Measurements from ENCODE around the gene LRRC45. TPM values are rescaled to one million over a fixed set of nuclear protein-coding genes. Genes with fewer than 3 reads are reported as not detected.

The LRRC45 gene
- total and polyA plus RNA-seq, 2 of the 4 experiments (the other 2 are of a cell fraction) = 7.2 to 10.2 TPM

- POLR2A ChIA-PET (ENCODE audit: unreplicated experiment) = no interaction called here
- no peak for ATAC-seq (ENCODE audit: low read depth)
- intact Hi-C loops (cut with micrococcal nuclease) (no loop called here), dilution Hi-C loops (cut with HindIII; ENCODE audit: low sequenced_read_pairs, unreplicated experiment) (no loop called here), in situ Hi-C loops (cut with MboI; ENCODE audit: low sequenced_read_pairs) (loop anchor here (5.0 kb wide), 1 partner anchor 50 kb away; no protein-coding TSS in a partner anchor)
- no peak overlapping the region for H4K5ac ChIP-seq (ENCODE audit: low read depth, low read length)
- H2AFZ ChIP-seq (replicated peaks; ENCODE audit: low read length, poor library complexity) = no peak overlapping the region
- H2AK9ac ChIP-seq (replicated peaks; ENCODE audit: low read depth, low read length, poor library complexity) = no peak overlapping the region
- no peak overlapping the region for H3K9ac ChIP-seq (ENCODE audit: low read depth, low read length)
- no peak overlapping the region for H3K18ac ChIP-seq (ENCODE audit: low read depth, low read length)
- DNase-seq = no peak
- H4K20me1 ChIP-seq (ENCODE audit: insufficient read depth, low read length) = peaks cover 21% of the 10 kb centered on the region
- H3K14ac ChIP-seq (replicated peaks; ENCODE audit: low read depth, low read length) = no peak overlapping the region
- H2BK5ac ChIP-seq (ENCODE audit: low read depth, low read length, poor library complexity, severe bottlenecking) = no peak overlapping the region
- TF ChIP-seq MAFK (IDR thresholded peaks at IDR 0.05; ENCODE audit: low read depth, low read length) = no peak
- TF ChIP-seq USF2 (IDR thresholded peaks at IDR 0.05; ENCODE audit: low read depth, low read length) = no peak
- no peak for TF ChIP-seq FOS (IDR thresholded peaks at IDR 0.05; ENCODE audit: low read depth, low read length)
- no peak for TF ChIP-seq RCOR1 (IDR thresholded peaks at IDR 0.05; ENCODE audit: insufficient replicate concordance, low read length)
- no peak for TF ChIP-seq NFE2L2 (IDR thresholded peaks at IDR 0.05; ENCODE audit: low read depth, low read length)
- TF ChIP-seq SMC3 (IDR thresholded peaks at IDR 0.05; ENCODE audit: low read depth, low read length) = no peak
- no peak for TF ChIP-seq BHLHE40 (IDR thresholded peaks at IDR 0.05; ENCODE audit: low read depth, low read length)
- no peak overlapping the region for H3K4ac ChIP-seq (ENCODE audit: low read depth, low read length)
- 100% methylated on average over 4 of the region's 24 CpGs; no CpG with 5 or more reads in 1 of the 2 experiments for WGBS, 2 experiments (ENCODE audit: extremely low coverage in 2 of 2, insufficient read length in 1 of 2)
- peaks cover 6% of the 10 kb centered on the region for H3K4me1 ChIP-seq (ENCODE audit: control insufficient read depth, insufficient read depth, low read length)
- no peaks in the 10 kb centered on the region for H3K27me3 ChIP-seq (ENCODE audit: control insufficient read depth, insufficient read depth, low read length)
- no peak overlapping the region for H2AK5ac ChIP-seq (ENCODE audit: low read depth, low read length)
- no peak overlapping the region for H4K91ac ChIP-seq (ENCODE audit: insufficient read depth, low read depth, low read length)
- H3K56ac ChIP-seq (ENCODE audit: extremely low read depth, insufficient read depth, low read length) = no peak overlapping the region
- BruUV-seq (replicated peaks) = no TSS peak
- peaks cover 8% of the 10 kb centered on the region; the same call in 1 of the 2 replicates for H3K36me3 ChIP-seq (ENCODE audit: control insufficient read depth, insufficient read depth, low read length)
- no peaks in the 10 kb centered on the region for H3K9me3 ChIP-seq (ENCODE audit: control insufficient read depth, insufficient read depth, low read length)
- H3K4me2 ChIP-seq (ENCODE audit: low read depth, low read length) = no peak overlapping the region
- no peaks in the 10 kb centered on the region for H3K9me1 ChIP-seq (ENCODE audit: insufficient read depth, low read length)
- H2BK15ac ChIP-seq (ENCODE audit: low read depth, low read length) = no peak overlapping the region
- no peak overlapping the region for H3K27ac ChIP-seq (ENCODE audit: insufficient read depth, low read length)
- CTCF ChIA-PET = no interaction called here
- peaks cover 3 to 28% of the 10 kb centered on the region in 2 experiments; a peak in 3 of 4 replicates for H3K79me1 ChIP-seq (ENCODE audit: low read depth in 1 of 2, low read length in 2 of 2)
- no peak overlapping the region for H2BK20ac ChIP-seq (ENCODE audit: low read depth, low read length)
- H2BK120ac ChIP-seq (ENCODE audit: low read depth, low read length) = no peak overlapping the region
- H4K8ac ChIP-seq (ENCODE audit: low read depth in 2 of 2, low read length in 2 of 2) = no peak overlapping the region
- H3K4me3 ChIP-seq (ENCODE audit: insufficient read depth, low read depth, low read length) = no peak overlapping the region
- H3K23ac ChIP-seq (ENCODE audit: low read depth, low read length) = no peak overlapping the region
Observed at GRCh38 chr17:82016875-82017459, 6.1 kb upstream of the LRRC45 start.

All from IMR-90 (cell line).